Suprapubic skin (tissue), 3 donors: Measurements from ENCODE around the gene USP40.

Source experiments
- CTCF ChIP-seq, 2 donors: fragments of 200-600 bp in 1 of 2; fragments of 450-650 bp in 1 of 2; sonication (generic) in 1 of 2; IDR thresholded peaks; one replicate each; pipeline ENCODE4 v1.5.1; 2016 to 2019; ENCODE audit warnings: antibody characterized with exemption in 2 of 2, mild to moderate bottlenecking in 1 of 2, moderate library complexity in 1 of 2
- POLR2A ChIP-seq, 2 donors: fragments of 450-650 bp; IDR thresholded peaks; one replicate each; pipeline ENCODE4 v1.6.1; 2017; ENCODE audit warnings: antibody characterized with exemption in 2 of 2, mild to moderate bottlenecking in 2 of 2, moderate library complexity in 2 of 2

GRCh38 chr2:233565685-233566140, 869 bp downstream of the USP40 start:
- TF ChIP-seq POLR2A (IDR thresholded peaks at IDR 0.05): no peak
- TF ChIP-seq CTCF (IDR thresholded peaks at IDR 0.05): no peak
